Stimulated activated memory B cell treated with anti-CD40 and anti-IgM and Interleukin-4, amounts not matched to agents 10 μg/mL and 1 μg/mL and 100 μg/mL, for 72 hours (primary cell): ENCODE results near the gene FBN3.
"Not testable (repeated sequence)": the region's sequence is repeated elsewhere in the genome, so short reads cannot be mapped to it uniquely, and the experiment has no call there.

Experiments
- ATAC-seq: fragments of 150-1000 bp; cut with Tn5 transposase; 2 replicates; pipeline ENCODE4 v1.10.0; 2021
- H3K27ac Mint-ChIP-seq: one replicate; pipeline ENCODE4 v1.8.0; 2022; ENCODE audit warnings: mild to moderate bottlenecking, mixed read lengths
- H3K27me3 Mint-ChIP-seq: one replicate; pipeline ENCODE4 v1.8.0; 2022; ENCODE audit warnings: mixed read lengths
- H3K36me3 Mint-ChIP-seq: one replicate; pipeline ENCODE4 v1.8.0; 2022; ENCODE audit warnings: mixed read lengths
- H3K4me1 Mint-ChIP-seq: one replicate; pipeline ENCODE4 v1.8.0; 2022; ENCODE audit warnings: mixed read lengths
- H3K4me3 Mint-ChIP-seq: one replicate; pipeline ENCODE4 v1.8.0; 2022; ENCODE audit warnings: mild to moderate bottlenecking, moderate library complexity, mixed read lengths
- H3K9me3 Mint-ChIP-seq: one replicate; pipeline ENCODE4 v1.8.0; 2022; ENCODE audit warnings: mixed read lengths

Gene FBN3

GRCh38 chr19:8113017-8113416, 36.4 kb downstream of the FBN3 start:
- no peaks in the 10 kb centered on the region for H3K4me1 Mint-ChIP-seq

GRCh38 chr19:8111376-8111775, 38.0 kb downstream of the FBN3 start:
- Mint-ChIP-seq H3K9me3 (no peaks in the 10 kb centered on the region), H3K4me3 (no peak overlapping the region), H3K27me3 (no peaks in the 10 kb centered on the region), H3K4me1 (no peaks in the 10 kb centered on the region), H3K27ac (no peak overlapping the region), H3K36me3 (no peaks in the 10 kb centered on the region)
- no peak for ATAC-seq

More at GRCh38 chr19:8113017-8113416, 36.4 kb downstream of the FBN3 start:
- H3K4me3 Mint-ChIP-seq = no peak overlapping the region
- ATAC-seq = no peak
- no peak overlapping the region for H3K27ac Mint-ChIP-seq
- no peaks in the 10 kb centered on the region for H3K36me3 Mint-ChIP-seq
- H3K9me3 Mint-ChIP-seq = no peaks in the 10 kb centered on the region
- no peaks in the 10 kb centered on the region for H3K27me3 Mint-ChIP-seq

- no peak overlapping the region for H3K4me3 Mint-ChIP-seq
- H3K4me1 Mint-ChIP-seq = no peaks in the 10 kb centered on the region
- peak; percentile 28 for ATAC-seq
- H3K27me3 Mint-ChIP-seq = no peaks in the 10 kb centered on the region
- H3K27ac Mint-ChIP-seq = no peak overlapping the region
- no peaks in the 10 kb centered on the region for H3K9me3 Mint-ChIP-seq
- no peaks in the 10 kb centered on the region for H3K36me3 Mint-ChIP-seq
Measured at GRCh38 chr19:8110931-8111330, 38.5 kb downstream of the FBN3 start.

- Mint-ChIP-seq H3K27ac (no peak overlapping the region), H3K27me3 (no peaks in the 10 kb centered on the region), H3K36me3 (no peaks in the 10 kb centered on the region), H3K9me3 (no peaks in the 10 kb centered on the region), H3K4me1 (no peaks in the 10 kb centered on the region), H3K4me3 (no peak overlapping the region)
- ATAC-seq = no peak
Measured at GRCh38 chr19:8109890-8110662, 39.3 kb downstream of the FBN3 start.

GRCh38 chr19:8109455-8109854, 39.9 kb downstream of the FBN3 start:
- peaks cover 3% of the 10 kb centered on the region for H3K9me3 Mint-ChIP-seq
- no peaks in the 10 kb centered on the region for H3K36me3 Mint-ChIP-seq
- H3K27me3 Mint-ChIP-seq = no peaks in the 10 kb centered on the region
- ATAC-seq = no peak
- no peak overlapping the region for H3K4me3 Mint-ChIP-seq
- H3K27ac Mint-ChIP-seq = no peak overlapping the region
- no peaks in the 10 kb centered on the region for H3K4me1 Mint-ChIP-seq

- Mint-ChIP-seq H3K27ac (no peak overlapping the region), H3K4me1 (no peaks in the 10 kb centered on the region)
- no peak for ATAC-seq
Measured at GRCh38 chr19:8108560-8109445, 40.6 kb downstream of the FBN3 start.

GRCh38 chr19:8107301-8107903, 42.0 kb downstream of the FBN3 start:
- Mint-ChIP-seq H3K9me3 (peaks cover 3% of the 10 kb centered on the region), H3K4me3 (no peak overlapping the region), H3K27me3 (no peaks in the 10 kb centered on the region), H3K4me1 (no peaks in the 10 kb centered on the region), H3K36me3 (no peaks in the 10 kb centered on the region), H3K27ac (no peak overlapping the region)
- no peak for ATAC-seq

More at GRCh38 chr19:8108560-8109445, 40.6 kb downstream of the FBN3 start:
- no peaks in the 10 kb centered on the region for H3K27me3 Mint-ChIP-seq
- H3K9me3 Mint-ChIP-seq = peaks cover 3% of the 10 kb centered on the region
- no peak overlapping the region for H3K4me3 Mint-ChIP-seq
- no peaks in the 10 kb centered on the region for H3K36me3 Mint-ChIP-seq

GRCh38 chr19:8105471-8105870, 43.9 kb downstream of the FBN3 start:
- Mint-ChIP-seq H3K27me3 (peaks cover 9% of the 10 kb centered on the region), H3K4me3 (no peak overlapping the region), H3K27ac (no peak overlapping the region), H3K4me1 (no peaks in the 10 kb centered on the region), H3K36me3 (no peaks in the 10 kb centered on the region), H3K9me3 (peaks cover 3% of the 10 kb centered on the region)
- ATAC-seq = no peak

- ATAC-seq, H3K4me3 Mint-ChIP-seq, H3K4me1 Mint-ChIP-seq, H3K27me3 Mint-ChIP-seq, H3K36me3 Mint-ChIP-seq, H3K27ac Mint-ChIP-seq: not testable (repeated sequence)
- peaks cover 13% of the 10 kb centered on the region for H3K9me3 Mint-ChIP-seq
Measured at GRCh38 chr19:8101910-8102309, 47.5 kb downstream of the FBN3 start.

GRCh38 chr19:8101311-8101710, 48.1 kb downstream of the FBN3 start:
- Mint-ChIP-seq H3K9me3 (peaks cover 19% of the 10 kb centered on the region), H3K27me3 (peaks cover 9% of the 10 kb centered on the region), H3K4me1 (no peaks in the 10 kb centered on the region), H3K36me3 (peaks cover 5% of the 10 kb centered on the region), H3K27ac (no peak overlapping the region), H3K4me3 (no peak overlapping the region)
- no peak for ATAC-seq

GRCh38 chr19:8097681-8098567, 51.5 kb downstream of the FBN3 start:
- Mint-ChIP-seq H3K27ac (no peak overlapping the region), H3K4me3 (no peak overlapping the region), H3K9me3 (peaks cover 27% of the 10 kb centered on the region), H3K4me1 (no peaks in the 10 kb centered on the region), H3K27me3 (peaks cover 9% of the 10 kb centered on the region), H3K36me3 (peaks cover 6% of the 10 kb centered on the region)
- no peak for ATAC-seq

GRCh38 chr19:8097198-8097597, 52.2 kb downstream of the FBN3 start:
- ATAC-seq = no peak
- Mint-ChIP-seq H3K4me3 (no peak overlapping the region), H3K9me3 (peaks cover 27% of the 10 kb centered on the region), H3K4me1 (no peaks in the 10 kb centered on the region), H3K27me3 (peaks cover 9% of the 10 kb centered on the region), H3K27ac (no peak overlapping the region), H3K36me3 (peaks cover 6% of the 10 kb centered on the region)

- no peak overlapping the region for H3K27ac Mint-ChIP-seq
- H3K4me3 Mint-ChIP-seq = no peak overlapping the region
- ATAC-seq = no peak
- H3K9me3 Mint-ChIP-seq = peaks cover 27% of the 10 kb centered on the region
- no peaks in the 10 kb centered on the region for H3K27me3 Mint-ChIP-seq
- H3K36me3 Mint-ChIP-seq = peaks cover 6% of the 10 kb centered on the region
- no peaks in the 10 kb centered on the region for H3K4me1 Mint-ChIP-seq
Measured at GRCh38 chr19:8096071-8096470, 53.3 kb downstream of the FBN3 start.

- ATAC-seq = no peak
- H3K9me3 Mint-ChIP-seq = peaks cover 27% of the 10 kb centered on the region
Measured at GRCh38 chr19:8095354-8095886, 54.0 kb downstream of the FBN3 start.

More at GRCh38 chr19:8095354-8095886, 54.0 kb downstream of the FBN3 start:
- no peak overlapping the region for H3K27ac Mint-ChIP-seq
- H3K27me3 Mint-ChIP-seq = no peaks in the 10 kb centered on the region
- H3K36me3 Mint-ChIP-seq = peaks cover 6% of the 10 kb centered on the region
- H3K4me3 Mint-ChIP-seq = no peak overlapping the region
- H3K4me1 Mint-ChIP-seq = no peaks in the 10 kb centered on the region
